Measurements from ENCODE around the gene WSB2.
"Not testable (repeated sequence)": the region's sequence is repeated elsewhere in the genome, so short reads cannot be mapped to it uniquely, and the experiment has no call there.

WSB2 gene

DNA sequence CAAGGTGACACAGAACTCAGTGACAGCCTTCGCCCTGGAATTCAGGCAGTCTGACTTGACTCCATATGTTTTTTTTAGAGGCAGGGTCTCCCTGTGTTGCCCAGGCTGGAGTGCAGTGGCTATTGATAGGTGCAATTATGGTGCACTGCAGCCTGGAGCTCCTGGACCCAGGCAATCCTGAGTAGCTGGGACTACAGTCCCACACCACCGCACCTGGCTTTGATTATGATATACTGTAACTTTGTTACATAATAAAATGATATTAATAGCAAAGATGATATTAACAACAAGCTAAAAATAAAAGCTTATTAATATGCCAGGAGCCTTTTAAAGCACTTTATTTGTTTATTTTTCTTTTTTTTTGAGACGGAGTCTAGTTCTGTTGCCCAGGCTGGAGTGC lies 33.1 kb upstream of the WSB2 start:
- DNase-seq (ENCODE audit: insufficient read length) (no peak), FAIRE-seq (no peak)
- TF ChIP-seq POLR2A (IDR thresholded peaks at IDR 0.05; ENCODE audit: low read depth, low read length) (no peak), TAF1 (IDR thresholded peaks at IDR 0.05; ENCODE audit: borderline replicate concordance, low read depth, low read length) (no peak), POLR2AphosphoS5 (IDR thresholded peaks at IDR 0.05; ENCODE audit: low read depth, low read length) (no peak)

DNA sequence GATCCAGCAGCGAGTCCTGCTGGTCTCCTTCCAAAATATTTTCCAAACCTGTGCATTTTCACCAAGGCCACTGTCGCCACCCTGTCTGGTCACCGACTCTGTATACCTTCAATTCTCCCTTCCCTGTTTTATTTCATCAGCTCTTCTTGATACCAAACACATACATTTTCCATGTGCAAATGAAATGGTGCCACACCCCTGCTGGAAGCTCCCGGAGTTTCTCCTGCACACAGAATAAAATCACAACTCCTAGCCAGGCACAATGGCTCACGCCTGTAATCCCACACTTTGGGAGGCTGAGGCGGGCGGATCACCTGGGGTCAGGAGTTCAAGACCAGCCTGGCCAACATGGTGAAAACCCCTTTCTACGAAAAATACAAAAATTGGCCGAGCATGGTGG lies 28.8 kb upstream of the WSB2 start:
- TF ChIP-seq TAF1 (IDR thresholded peaks at IDR 0.05; ENCODE audit: borderline replicate concordance, low read depth, low read length) (no peak), POLR2A (IDR thresholded peaks at IDR 0.05; ENCODE audit: low read depth, low read length) (no peak), POLR2AphosphoS5 (IDR thresholded peaks at IDR 0.05; ENCODE audit: low read depth, low read length) (no peak)
- FAIRE-seq (no peak), DNase-seq (ENCODE audit: insufficient read length) (no peak)

DNA sequence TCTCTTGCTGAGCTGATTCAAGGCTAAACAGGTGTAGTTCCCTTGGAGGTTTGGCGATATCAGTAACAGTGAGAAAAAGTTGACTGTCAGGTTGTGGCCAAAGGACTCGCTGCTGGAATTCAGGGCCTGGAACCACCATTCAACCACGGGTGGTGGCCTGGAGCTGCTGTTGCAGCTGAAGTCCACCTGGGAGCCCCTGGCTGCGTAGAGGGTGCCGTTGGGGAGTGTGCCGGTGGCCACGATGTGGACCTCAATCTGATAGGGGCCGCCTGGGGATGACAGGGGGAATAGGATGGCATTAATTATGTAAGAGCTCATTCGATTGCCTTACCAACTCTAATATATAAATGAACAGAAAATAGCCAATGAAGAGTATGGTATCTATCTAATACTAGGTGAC lies 21.2 kb upstream of the WSB2 start:
- DNase-seq (ENCODE audit: insufficient read length) = no peak
- TF ChIP-seq POLR2A (IDR thresholded peaks at IDR 0.05; ENCODE audit: low read depth, low read length) (no peak), POLR2AphosphoS5 (IDR thresholded peaks at IDR 0.05; ENCODE audit: low read depth, low read length) (no peak), TAF1 (IDR thresholded peaks at IDR 0.05; ENCODE audit: borderline replicate concordance, low read depth, low read length) (no peak)
- no peak for FAIRE-seq

DNA sequence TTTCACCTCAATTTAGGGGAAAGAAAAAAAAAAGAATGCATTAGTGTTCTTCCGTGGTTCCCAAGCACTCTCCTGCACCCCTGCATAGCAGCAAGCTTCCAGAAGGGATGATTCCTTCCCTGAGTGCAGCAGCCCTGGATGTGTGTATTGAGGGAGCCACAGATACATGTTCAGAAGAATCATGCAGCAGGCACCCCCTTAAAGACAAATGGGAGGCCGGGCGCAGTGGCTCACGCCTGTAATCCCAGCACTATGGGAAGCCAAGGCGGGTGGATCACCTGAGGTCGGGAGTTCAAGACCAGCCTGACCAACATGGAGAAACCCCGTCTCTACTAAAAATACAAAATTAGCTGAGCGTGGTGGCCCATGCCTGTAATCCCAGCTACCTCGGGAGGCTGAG lies 20.5 kb upstream of the WSB2 start:
- DNase-seq (ENCODE audit: insufficient read length); FAIRE-seq: not testable (repeated sequence)

DNA sequence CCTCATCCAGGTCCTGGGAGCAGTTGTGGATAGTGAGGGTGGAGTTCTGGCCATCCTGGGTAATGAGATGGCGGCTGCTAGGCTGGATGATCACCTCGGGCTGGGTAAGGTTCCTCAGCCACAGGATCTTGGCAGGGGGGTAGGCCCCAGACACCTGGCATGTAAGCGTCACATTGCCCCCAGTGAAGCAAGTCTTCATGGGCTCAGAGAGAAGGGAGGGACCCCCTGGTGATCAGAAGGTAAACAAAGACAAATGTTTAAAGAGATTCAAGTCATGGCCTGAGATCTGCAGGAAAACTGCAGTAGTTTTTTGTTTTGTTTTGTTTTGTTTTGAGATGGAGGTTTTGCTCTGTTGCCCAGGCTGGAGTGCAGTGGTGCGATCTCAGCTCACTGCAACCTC lies 12.8 kb upstream of the WSB2 start:
- FAIRE-seq (no peak), DNase-seq (ENCODE audit: insufficient read length) (no peak)
- TF ChIP-seq POLR2AphosphoS5 (IDR thresholded peaks at IDR 0.05; ENCODE audit: low read depth, low read length) (no peak), TAF1 (IDR thresholded peaks at IDR 0.05; ENCODE audit: borderline replicate concordance, low read depth, low read length) (no peak), POLR2A (IDR thresholded peaks at IDR 0.05; ENCODE audit: low read depth, low read length) (no peak)

DNA sequence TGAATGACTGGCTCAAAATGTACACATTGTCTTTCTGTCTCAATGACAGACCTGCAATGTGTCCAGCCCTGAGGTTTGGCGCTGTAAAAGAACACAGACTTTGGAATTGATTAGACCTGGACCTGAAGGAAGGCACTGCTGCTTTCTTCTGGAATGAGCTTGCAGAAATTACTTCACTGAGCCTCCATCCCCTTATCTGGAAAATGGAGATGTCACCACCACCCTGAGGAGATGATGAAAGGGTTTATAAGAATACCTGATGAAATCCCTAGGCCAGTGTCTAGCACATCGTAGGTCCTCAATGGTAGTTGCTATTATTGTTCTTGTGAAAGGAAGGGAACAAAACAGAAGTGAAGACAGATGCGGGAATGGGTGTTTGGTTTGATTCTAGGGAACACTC lies 9.7 kb upstream of the WSB2 start:
- no peak for TF ChIP-seq POLR2A (IDR thresholded peaks at IDR 0.05; ENCODE audit: low read depth, low read length)
- TF ChIP-seq POLR2AphosphoS5 (IDR thresholded peaks at IDR 0.05; ENCODE audit: low read depth, low read length) = no peak
- no peak for TF ChIP-seq TAF1 (IDR thresholded peaks at IDR 0.05; ENCODE audit: borderline replicate concordance, low read depth, low read length)
- DNase-seq (ENCODE audit: insufficient read length) (no peak), FAIRE-seq (no peak)

DNA sequence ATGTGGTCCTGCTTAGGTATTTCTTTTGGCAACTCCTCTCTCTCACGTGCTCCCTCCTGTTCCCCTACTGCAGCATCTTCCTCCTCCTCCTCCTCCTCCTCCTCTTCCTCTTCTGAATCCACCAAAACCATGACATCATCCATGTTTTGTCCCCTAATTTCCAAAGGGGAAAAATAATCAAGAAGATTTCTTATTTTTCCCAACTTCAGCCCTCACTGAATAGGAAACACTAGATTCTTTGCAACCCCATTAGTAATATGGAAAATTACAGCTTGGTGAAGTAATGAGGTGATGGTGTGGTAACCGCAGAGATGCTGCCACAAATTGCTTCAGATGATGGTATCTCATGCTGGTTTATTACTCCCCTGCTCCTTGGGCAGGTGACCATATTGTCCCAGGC lies 7.5 kb upstream of the WSB2 start:
- TF ChIP-seq POLR2AphosphoS5 (IDR thresholded peaks at IDR 0.05; ENCODE audit: low read depth, low read length) = no peak
- TF ChIP-seq POLR2A (IDR thresholded peaks at IDR 0.05; ENCODE audit: low read depth, low read length) = no peak
- no peak for TF ChIP-seq TAF1 (IDR thresholded peaks at IDR 0.05; ENCODE audit: borderline replicate concordance, low read depth, low read length)
- DNase-seq (ENCODE audit: insufficient read length) (no peak), FAIRE-seq (no peak)

DNA sequence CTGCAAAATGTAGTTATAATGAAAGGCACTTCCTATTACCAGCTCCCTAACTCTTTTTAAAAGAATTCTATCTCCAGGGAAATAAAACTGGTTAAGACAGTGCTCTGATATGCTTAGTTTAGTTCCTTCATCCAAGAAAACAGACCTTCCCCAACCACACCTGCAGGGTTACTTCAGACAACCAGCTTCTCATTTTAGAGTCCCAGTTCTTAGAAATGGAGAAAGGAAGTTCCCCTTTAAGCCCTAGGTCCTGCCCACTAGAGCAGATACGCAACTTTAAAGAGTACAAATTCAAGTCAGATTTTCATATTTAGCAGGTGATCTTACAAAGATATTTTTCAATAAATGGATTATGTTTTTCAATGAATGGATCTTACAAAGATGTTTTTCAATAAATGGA lies 4.4 kb upstream of the WSB2 start:
- FAIRE-seq (peak; percentile 21), DNase-seq (ENCODE audit: insufficient read length) (no peak)
- TF ChIP-seq POLR2A (IDR thresholded peaks at IDR 0.05; ENCODE audit: low read depth, low read length) = no peak

DNA sequence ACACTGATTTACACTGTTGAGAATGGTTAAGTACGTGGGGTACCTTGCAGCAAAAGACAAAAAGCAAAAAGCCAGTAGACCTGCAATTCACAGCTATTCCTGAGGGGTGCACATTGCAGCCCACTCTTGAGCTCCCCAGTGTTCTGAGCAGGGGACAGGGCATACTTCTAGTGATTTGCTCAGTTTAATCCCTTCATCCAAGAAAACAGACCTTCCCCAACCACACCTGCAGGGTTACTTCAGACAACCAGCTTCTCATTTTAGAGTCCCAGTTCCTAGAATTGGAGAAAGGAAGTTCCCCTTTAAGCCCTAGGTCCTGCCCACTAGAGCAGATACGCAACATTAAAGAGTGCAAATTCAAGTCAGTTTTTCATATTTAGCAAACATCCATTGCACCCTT lies 3.6 kb upstream of the WSB2 start:
- FAIRE-seq (peak; percentile 61), DNase-seq (ENCODE audit: insufficient read length) (no peak)
- no peak for TF ChIP-seq POLR2AphosphoS5 (IDR thresholded peaks at IDR 0.05; ENCODE audit: low read depth, low read length)
- TF ChIP-seq POLR2A (IDR thresholded peaks at IDR 0.05; ENCODE audit: low read depth, low read length) = no peak
- TF ChIP-seq TAF1 (IDR thresholded peaks at IDR 0.05; ENCODE audit: borderline replicate concordance, low read depth, low read length) = no peak

DNA sequence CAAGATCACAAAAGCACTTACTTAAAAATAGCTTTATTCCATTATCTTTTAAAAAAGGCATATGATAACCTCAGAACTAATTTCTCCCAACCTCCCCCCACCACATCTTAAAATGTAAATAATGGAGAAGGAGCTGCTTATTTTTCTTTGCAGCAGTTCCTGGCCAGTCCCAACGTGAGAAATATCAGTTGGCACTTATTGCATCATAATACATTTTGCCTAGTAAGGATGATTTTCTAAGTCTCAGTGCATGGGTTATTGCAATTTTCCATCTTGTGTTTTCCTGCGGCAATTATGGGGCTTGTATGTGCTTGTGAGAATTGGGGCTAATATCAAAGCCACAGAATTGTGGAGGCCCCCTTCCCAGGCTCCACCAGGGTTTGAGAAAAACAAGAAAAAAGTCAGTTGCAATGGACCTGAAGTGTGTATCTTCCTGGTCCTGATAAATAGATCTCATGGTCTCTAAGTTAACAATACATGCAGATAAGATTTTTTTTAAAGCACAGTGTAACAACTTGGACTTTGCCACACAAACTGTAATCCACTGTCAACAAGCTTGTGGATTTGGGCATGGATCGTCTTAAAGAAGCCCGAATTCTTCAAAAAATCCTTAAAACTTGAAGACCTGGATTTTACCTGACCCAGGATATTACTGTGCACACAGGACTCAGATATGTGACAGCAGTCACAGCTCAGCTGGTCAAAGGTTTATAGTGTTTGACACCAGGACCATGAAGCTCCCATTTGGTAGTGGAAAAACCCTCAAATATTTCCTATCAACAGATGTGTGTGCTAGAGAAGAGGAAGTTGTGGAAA lies 2.8 kb upstream of the WSB2 start:
- DNase-seq (ENCODE audit: insufficient read length) = no peak
- no peak for TF ChIP-seq TAF1 (IDR thresholded peaks at IDR 0.05; ENCODE audit: borderline replicate concordance, low read depth, low read length)
- TF ChIP-seq POLR2AphosphoS5 (IDR thresholded peaks at IDR 0.05; ENCODE audit: low read depth, low read length) = no peak
- TF ChIP-seq POLR2A (IDR thresholded peaks at IDR 0.05; ENCODE audit: low read depth, low read length) = no peak
- no peak for FAIRE-seq

DNA sequence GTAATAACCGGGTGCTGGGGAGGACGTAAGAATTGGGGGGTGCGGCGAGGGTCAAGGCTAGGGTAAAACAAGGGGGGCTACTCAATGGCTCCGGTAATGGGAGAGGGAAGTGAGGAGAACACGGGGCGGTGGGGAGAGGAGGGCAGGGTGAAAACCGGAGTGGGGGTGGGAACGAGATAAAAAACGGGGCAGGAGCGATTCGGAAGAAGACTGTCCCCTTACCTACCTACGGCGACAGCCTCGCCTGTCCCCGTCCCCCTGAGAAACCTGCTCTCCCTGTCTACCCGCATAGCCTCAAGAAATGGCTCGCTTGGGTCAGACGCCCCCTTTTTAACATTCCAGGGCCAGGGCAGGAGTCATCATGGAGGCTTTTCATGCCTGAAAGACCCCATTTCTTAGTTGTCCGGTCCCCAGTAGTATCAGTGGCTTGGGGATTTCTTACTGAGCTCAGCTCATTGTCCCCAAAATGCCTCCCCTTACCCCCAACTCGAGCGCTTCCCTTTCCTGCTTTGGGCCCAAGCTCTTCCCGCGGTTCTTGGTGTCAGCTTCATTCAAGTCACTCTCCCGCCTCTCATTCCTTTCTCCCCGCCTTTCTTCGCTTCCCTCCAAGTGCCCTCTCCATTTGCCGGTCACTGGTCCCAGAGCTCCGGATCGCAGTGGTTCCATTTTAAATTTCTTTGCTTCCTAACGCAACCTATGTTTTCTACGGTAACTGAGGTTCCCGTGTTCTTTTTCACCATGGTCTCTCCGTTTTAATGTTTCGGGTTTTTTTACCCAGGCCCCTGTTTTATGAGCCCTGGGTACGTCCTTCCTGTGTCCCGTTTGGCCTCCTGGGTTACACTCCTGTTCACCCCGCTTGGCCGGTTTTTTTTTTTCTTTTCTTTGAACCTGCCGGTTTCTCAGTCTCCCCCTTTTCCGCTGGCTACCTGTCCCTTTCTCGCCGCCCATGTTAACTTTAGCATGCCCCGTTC lies 1.2 kb upstream of the WSB2 start:
- peak; percentile 33 for FAIRE-seq
- TF ChIP-seq TAF1 (IDR thresholded peaks at IDR 0.05; ENCODE audit: borderline replicate concordance, low read depth, low read length) (no peak), POLR2AphosphoS5 (IDR thresholded peaks at IDR 0.05; ENCODE audit: low read depth, low read length) (peak; percentile 37)
- DNase-seq (ENCODE audit: insufficient read length) = peak; percentile 34

Measured in GM12892 (cell line).